Cardiac septum (tissue), 1 donor: ENCODE data around the gene MPP2. TPM values are rescaled to one million over a fixed set of nuclear protein-coding genes. Genes with fewer than 3 reads are reported as not detected.
"Not testable (repeated sequence)": the region's sequence is repeated elsewhere in the genome, so short reads cannot be mapped to it uniquely, and the experiment has no call there.

ENCODE experiments used
- DNase-seq: peaks from one replicate; pipeline ENCODE4 v3.0.0-alpha.2; 2020; ENCODE audit warnings: low spot score
- intact Hi-C: fragments of 100-400 bp; cut with DNase I; formaldehyde crosslinking; loops from one replicate; pipeline ENCODE4 v1.14.0; 2022
- total RNA-seq: library from RNA; stranded (reverse); fragmentation: NEBNext Ultra II Directional; extraction: Animal tissue kit (Norgen Biotek cat#: 25700); gene quantifications from one replicate; pipeline ENCODE4 v1.2.1, GENCODE V29; 2021
- donor health status: DM: no; HTN: no; CAD: no.

Gene MPP2
- total RNA-seq, 1 donor from 2014 or later: 13.8 TPM

GRCh38 chr17:43880420-43880991 is 26.8 kb downstream of the MPP2 start:
- intact Hi-C loops: no loop called here
- no peak for DNase-seq

DNA sequence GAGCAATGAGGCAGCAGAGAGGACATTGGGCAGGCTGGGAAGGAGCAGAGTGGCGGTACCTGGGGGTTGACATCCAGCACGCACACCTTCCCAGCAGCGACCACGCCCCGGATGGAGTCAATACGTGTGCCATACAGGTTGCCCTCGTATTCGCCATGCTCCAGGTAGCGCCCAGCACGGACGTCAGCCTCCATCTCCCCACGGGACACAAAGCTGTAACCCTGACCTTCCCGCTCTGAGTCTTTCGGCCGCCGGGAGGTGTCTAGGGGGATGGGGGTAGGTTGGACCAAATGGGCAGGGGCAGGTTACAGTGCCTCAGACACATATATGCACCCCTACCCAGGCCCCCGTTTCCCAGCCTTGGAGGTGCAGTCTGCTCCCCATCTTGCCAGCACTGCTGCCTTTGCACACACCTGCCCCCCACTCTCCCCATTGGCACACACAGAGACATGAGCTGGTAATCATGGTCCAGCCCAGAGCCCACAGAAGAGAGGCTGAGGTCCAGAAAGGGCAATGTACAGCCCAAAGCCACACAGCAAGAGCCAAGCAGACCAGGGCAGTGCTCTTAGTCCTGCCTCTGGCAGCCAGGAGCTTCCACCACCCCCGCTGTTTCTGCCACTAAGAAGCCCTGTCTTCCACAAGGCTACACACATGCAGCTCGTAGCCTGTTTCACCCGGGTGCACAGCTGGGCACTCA is 27.5 kb downstream of the MPP2 start:
- intact Hi-C loops: loop anchor here (10.0 kb wide), 1 partner anchor 115 kb away; no protein-coding TSS in a partner anchor
- DNase-seq: no peak

- intact Hi-C loops: loop anchor here (10.0 kb wide), 1 partner anchor 116 kb away; no protein-coding TSS in a partner anchor
- DNase-seq: peak; percentile 87
These were observed 28.8 kb downstream of the MPP2 start for GRCh38 chr17:43878260-43879175.

DNA sequence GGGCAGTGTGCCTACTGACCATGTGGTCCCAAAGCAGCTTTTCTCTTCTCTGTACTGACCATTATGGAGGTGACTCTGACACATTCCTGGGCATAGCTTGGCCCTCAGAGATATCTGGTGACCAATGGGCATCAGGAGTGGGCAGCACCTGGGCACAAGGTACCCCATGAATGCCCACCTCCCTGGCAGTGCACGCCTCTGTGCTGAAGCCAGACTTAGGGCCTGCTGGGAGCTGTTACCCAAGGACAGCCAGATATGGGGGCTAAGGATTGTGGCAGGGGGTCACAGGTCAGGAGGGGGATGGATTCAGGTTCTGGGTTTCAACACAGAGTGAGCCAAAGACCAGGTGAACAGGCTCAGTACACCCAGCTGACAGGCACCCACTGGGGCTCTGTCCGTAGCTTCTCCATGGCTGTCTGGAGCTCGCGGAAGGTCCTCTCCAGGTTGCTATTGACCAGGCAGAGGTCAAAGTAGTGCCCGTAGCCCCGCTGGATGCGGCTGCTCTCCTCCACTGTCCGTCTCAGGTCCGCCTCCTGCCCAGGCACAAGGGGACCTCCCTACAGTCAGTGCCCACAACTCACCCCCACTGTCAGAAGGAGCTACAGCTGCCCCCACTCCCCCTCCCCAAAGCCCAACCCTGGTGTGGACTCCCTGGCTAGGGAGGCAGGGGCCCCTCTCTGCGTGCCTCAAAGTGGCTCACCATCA is 29.7 kb downstream of the MPP2 start:
- DNase-seq: no peak
- intact Hi-C loops: loop anchor here (10.0 kb wide), 1 partner anchor 117 kb away; no protein-coding TSS in a partner anchor

DNA sequence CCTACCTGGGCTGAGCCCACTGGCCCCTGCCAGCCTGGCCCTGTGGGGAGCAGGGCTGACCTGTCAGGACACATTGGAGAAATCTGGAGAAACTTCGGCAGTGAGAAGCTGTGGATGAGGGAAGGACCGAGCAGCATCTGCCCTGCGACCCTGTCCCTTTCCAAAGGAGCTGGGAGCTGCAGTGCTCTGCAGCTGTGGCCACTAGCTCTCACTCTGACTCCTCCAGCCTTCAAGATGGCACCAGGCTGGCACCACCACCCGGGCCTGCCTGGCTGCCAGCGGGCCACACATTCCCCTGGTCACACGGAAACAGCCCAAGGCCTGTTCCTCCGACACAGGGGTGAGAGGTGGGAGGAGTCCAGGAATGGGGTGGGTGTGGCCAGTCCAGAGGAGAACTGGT is 30.3 kb downstream of the MPP2 start:
- DNase-seq: no peak
- intact Hi-C loops: loop anchor here (10.0 kb wide), 1 partner anchor 118 kb away; no protein-coding TSS in a partner anchor

GRCh38 chr17:43875476-43876147 is 31.7 kb downstream of the MPP2 start:
- intact Hi-C loops: loop anchor here (10.0 kb wide), 1 partner anchor 119 kb away; no protein-coding TSS in a partner anchor
- DNase-seq: no peak

GRCh38 chr17:43874293-43874692 is 33.0 kb downstream of the MPP2 start:
- no peak for DNase-seq
- intact Hi-C loops: loop anchor here (10.0 kb wide), 1 partner anchor 121 kb away; no protein-coding TSS in a partner anchor

DNA sequence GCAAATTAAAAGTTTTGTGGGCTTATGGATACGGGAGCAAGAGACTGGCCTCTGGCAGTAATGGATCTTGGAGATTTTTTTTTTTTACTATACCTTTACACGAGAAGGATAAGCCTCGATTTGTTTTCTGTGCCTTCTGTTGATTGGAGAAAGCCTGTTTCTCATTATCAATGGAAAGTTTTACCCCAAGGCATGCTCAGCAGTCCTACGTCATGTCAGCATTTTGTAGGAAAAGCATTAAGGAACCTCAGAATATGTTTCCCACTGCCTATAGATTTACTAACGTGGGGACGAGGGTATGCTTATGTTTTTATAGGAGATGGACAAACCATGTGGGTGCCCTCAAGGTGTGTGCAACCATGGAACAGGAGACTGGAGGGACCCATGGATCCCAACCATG is 33.5 kb downstream of the MPP2 start:
- intact Hi-C loops: loop anchor here (10.0 kb wide), 1 partner anchor 121 kb away; no protein-coding TSS in a partner anchor
- no peak for DNase-seq

GRCh38 chr17:43873091-43873490 is 34.2 kb downstream of the MPP2 start:
- DNase-seq: no peak
- intact Hi-C loops: loop anchor here (10.0 kb wide), 1 partner anchor 122 kb away; no protein-coding TSS in a partner anchor

DNA sequence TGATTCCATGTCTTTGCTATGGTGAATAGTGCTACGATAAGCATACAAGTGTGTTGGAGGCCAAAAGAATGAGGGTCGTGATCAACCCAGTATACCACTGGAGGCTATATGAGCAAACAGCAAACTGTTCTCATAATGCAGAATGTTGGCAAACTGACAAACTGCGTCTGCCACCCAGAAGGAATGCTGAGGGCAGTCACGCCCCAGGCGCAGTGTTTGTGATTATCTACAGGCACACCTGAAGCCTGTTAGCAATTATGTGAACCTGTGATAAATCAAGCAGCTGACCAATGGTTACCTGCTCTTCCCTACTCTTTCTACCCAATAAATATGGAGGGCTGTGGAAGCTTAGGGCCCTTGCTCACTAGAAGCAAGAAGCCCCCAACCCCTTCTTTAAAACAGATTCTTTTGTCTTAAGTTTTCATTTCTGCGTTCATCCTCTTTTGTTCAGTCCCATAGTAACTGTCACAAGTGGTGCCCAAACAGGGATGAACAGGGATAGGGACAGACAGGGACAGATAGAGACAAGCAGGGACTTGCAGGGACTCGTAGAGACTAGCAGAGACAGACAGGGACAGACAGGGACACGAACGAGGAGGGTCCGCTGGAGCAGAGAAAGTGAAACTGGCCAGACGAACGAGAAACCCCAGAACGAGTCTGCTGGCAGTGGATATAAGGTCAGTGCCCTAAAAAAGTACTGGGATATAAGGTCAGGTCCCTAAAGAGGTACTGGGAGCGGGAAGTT is 35.2 kb downstream of the MPP2 start:
- intact Hi-C loops: loop anchor here (10.0 kb wide), 1 partner anchor 123 kb away; no protein-coding TSS in a partner anchor
- no peak for DNase-seq

GRCh38 chr17:43869031-43869430 is 38.3 kb downstream of the MPP2 start:
- DNase-seq, intact Hi-C loops: not testable (repeated sequence)

GRCh38 chr17:43868226-43868994 is 38.9 kb downstream of the MPP2 start:
- intact Hi-C loops: no loop called here
- no peak for DNase-seq

GRCh38 chr17:43864161-43864984 is 43.0 kb downstream of the MPP2 start:
- DNase-seq: no peak
- intact Hi-C loops: no loop called here

- no peak for DNase-seq
- intact Hi-C loops: no loop called here
These were observed 45.4 kb downstream of the MPP2 start for GRCh38 chr17:43861960-43862359.

DNA sequence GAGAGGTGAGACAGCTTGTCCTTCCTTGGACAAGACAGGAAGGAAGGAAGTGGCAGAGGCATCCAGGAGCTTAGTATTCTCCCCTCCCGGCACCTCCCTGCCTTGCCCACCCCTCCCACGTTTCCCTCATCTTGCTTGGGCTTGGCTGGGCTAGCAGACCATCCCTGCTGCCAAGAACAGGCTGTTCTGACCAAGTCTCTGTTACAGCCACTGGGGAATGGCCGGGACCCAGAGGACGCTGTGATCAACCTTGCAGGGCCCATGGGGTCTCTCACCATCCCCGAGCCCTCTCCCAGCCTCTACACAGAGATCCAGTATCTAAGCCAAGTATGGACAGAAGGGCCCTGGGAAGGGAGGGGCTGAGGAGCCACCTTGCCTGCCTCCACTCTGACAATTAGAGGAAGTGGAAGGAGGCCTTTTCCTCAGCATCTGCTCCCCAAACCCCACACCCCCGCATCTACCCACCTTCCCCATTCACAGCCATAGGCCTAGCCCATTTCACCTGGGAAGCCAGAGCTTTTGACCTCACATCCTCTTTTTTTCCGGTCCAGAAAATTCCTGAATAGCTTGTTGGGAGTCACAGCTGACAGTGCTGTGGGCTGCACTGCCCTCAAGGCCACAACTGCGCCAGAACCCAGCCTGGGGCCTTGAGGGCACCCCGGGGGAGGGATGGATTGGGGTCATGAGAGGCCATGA is 46.3 kb downstream of the MPP2 start:
- intact Hi-C loops: no loop called here
- no peak for DNase-seq
